Spleen (tissue), 7 donors: ENCODE measurements around the gene CRB2.

Experiments
- CTCF ChIP-seq, 11 experiments: fragments of 200-600 bp in 7 of 11; fragments of 450-650 bp in 4 of 11; sonication (generic) in 4 of 11; IDR thresholded peaks in 8 of 11; conservative IDR thresholded peaks in 3 of 11; 1 replicate in 7 of 11; 2 replicates in 4 of 11; pipeline versions ENCODE4 v1.4.0 to v1.8.0; 2016 to 2021; ENCODE audit warnings: antibody characterized with exemption in 11 of 11, inconsistent platforms in 4 of 11, mild to moderate bottlenecking in 1 of 11
- POLR2A ChIP-seq, 3 donors: fragments of 450-650 bp; IDR thresholded peaks; one replicate each; pipeline ENCODE4 v1.5.1; 2017; ENCODE audit warnings: antibody characterized with exemption in 3 of 3, mild to moderate bottlenecking in 1 of 3
- POLR2AphosphoS5 ChIP-seq, 3 donors: sonication (generic); formaldehyde crosslinking; IDR thresholded peaks; one replicate each; pipeline ENCODE4 v1.5.1; 2017; ENCODE audit warnings: antibody characterized with exemption in 3 of 3
- donor health status: DM: no; HTN: no; CAD: no; lungs with moderate emphysema.
- donor health status: DM: no; HTN: no; CAD: no.
- donor health status: DM: no; HTN: no; CAD: no.

GRCh38 chr9:123315635-123316034 is 40.4 kb upstream of the CRB2 start:
- TF ChIP-seq CTCF (IDR thresholded peaks at IDR 0.05 in 8 of 11, conservative IDR thresholded peaks at IDR 0.05 in 3 of 11) = no peak
- TF ChIP-seq POLR2AphosphoS5 (IDR thresholded peaks at IDR 0.05) = no peak
- TF ChIP-seq POLR2A (IDR thresholded peaks at IDR 0.05) = no peak
